ENCODE data around the gene EPPIN. TPM values are rescaled to one million over a fixed set of nuclear protein-coding genes. Genes with fewer than 3 reads are reported as not detected.

The EPPIN gene
- total RNA-seq (not detected), polyA plus RNA-seq (not detected)
- long read RNA-seq, donor 1, result 0 reads
- long read RNA-seq, donor 2, result 0 reads
- long read RNA-seq, donor 3, result 0 reads

- H3K9me3 ChIP-seq, result peaks cover 0 to 8% (median 0%) of the 10 kb centered on the region in 11 donors
- H3K36me3 ChIP-seq, result no peaks in the 10 kb centered on the region
- DNase-seq, result no peak
- WGBS, 2 donors, result 79 to 83% methylated on average over 6 of the region's 6 CpGs
- intact Hi-C loops (cut with DNase I), result loop anchor here in 3 of 10 donors (5.0 to 10.0 kb wide), 2 partner anchors 220 to 228 kb away; no protein-coding TSS in a partner anchor
- H3K27ac ChIP-seq, result no peak within 1 kb of the TSS
- no peaks in the 10 kb centered on the region for H3K4me1 ChIP-seq
- ATAC-seq, result no peak
- H3K27me3 ChIP-seq, result peaks cover 0 to 36% (median 20%) of the 10 kb centered on the region in 7 donors
- no peak for TF ChIP-seq CTCF (IDR thresholded peaks at IDR 0.05)
- H3K4me3 ChIP-seq, result no peak within 1 kb of the TSS
These were observed at the start of gene EPPIN for GRCh38 chr20:45547206-45547770. Gene EPPIN (minus strand): TSS chr20:45547401. CDS start chr20:45547357, 44 bp downstream.

- intact Hi-C loops (cut with DNase I), result no loop called here
- peaks cover 0 to 35% (median 30%) of the 10 kb centered on the region in 7 donors for H3K27me3 ChIP-seq
- H3K4me3 ChIP-seq, result no peak overlapping the region
- no peak for TF ChIP-seq CTCF (IDR thresholded peaks at IDR 0.05)
- no peak overlapping the region for H3K27ac ChIP-seq
- WGBS, 2 donors, result 35 to 36% methylated on average over 1 of the region's 1 CpG
- no peaks in the 10 kb centered on the region for H3K4me1 ChIP-seq
- H3K9me3 ChIP-seq, result peaks cover 0 to 4% (median 0%) of the 10 kb centered on the region in 11 donors
- DNase-seq (no peak), ATAC-seq (no peak)
- no peaks in the 10 kb centered on the region for H3K36me3 ChIP-seq
These were observed 48.0 kb upstream of the EPPIN start for GRCh38 chr20:45595235-45595634.

GRCh38 chr20:45593498-45593897 is 46.3 kb upstream of the EPPIN start:
- intact Hi-C loops (cut with DNase I), result no loop called here
- DNase-seq (no peak), ATAC-seq (no peak)
- TF ChIP-seq CTCF (IDR thresholded peaks at IDR 0.05), result no peak
- Histone ChIP-seq H3K4me1 (no peaks in the 10 kb centered on the region), H3K27me3 (peaks cover 0 to 33% (median 29%) of the 10 kb centered on the region in 7 donors), H3K4me3 (no peak overlapping the region), H3K9me3 (peaks cover 0 to 4% (median 0%) of the 10 kb centered on the region in 11 donors), H3K27ac (no peak overlapping the region), H3K36me3 (no peaks in the 10 kb centered on the region)
- 37 to 97% methylated on average over 1 of the region's 1 CpG for WGBS, 2 donors

- DNase-seq, result no peak
- no peaks in the 10 kb centered on the region for H3K4me1 ChIP-seq
- H3K36me3 ChIP-seq, result no peaks in the 10 kb centered on the region
- TF ChIP-seq CTCF (IDR thresholded peaks at IDR 0.05), result peak in 7 of 9 donors; percentile 33 to 64 (median 37)
- peaks cover 0 to 4% (median 0%) of the 10 kb centered on the region in 11 donors for H3K9me3 ChIP-seq
- intact Hi-C loops (cut with DNase I), result no loop called here
- ATAC-seq, result no peak
- 53 to 58% methylated on average over 5 of the region's 5 CpGs for WGBS, 2 donors
- H3K27ac ChIP-seq, result no peak overlapping the region
- no peak overlapping the region for H3K4me3 ChIP-seq
- H3K27me3 ChIP-seq, result peaks cover 0 to 31% (median 22%) of the 10 kb centered on the region in 7 donors
These were observed 45.5 kb upstream of the EPPIN start for GRCh38 chr20:45592574-45593189.

Measured in heart right ventricle (tissue), 16 donors.